GM18951 (cell line): ENCODE results near the gene MFNG.

Experiments used
- POLR2A ChIP-seq: IDR thresholded peaks from 4 replicates; pipeline ENCODE4 v1.6.1; 2011; ENCODE audit warnings: mild to moderate bottlenecking; ENCODE audit not compliant: insufficient read length, insufficient read depth; ENCODE audit errors: extremely low read depth
- in situ Hi-C: fragments of 300-500 bp; cut with MboI; formaldehyde crosslinking; loops from one replicate; pipeline ENCODE4 v1.12.0; 2022; ENCODE audit warnings: low sequenced_read_pairs, mixed read lengths, inconsistent platforms; ENCODE audit not compliant: unreplicated experiment

The MFNG gene

GRCh38 chr22:37507731-37508130 lies 21.5 kb upstream of the MFNG start:
- TF ChIP-seq POLR2A = no peak
- in situ Hi-C loops = no loop called here

GRCh38 chr22:37505989-37506388 lies 19.8 kb upstream of the MFNG start:
- TF ChIP-seq POLR2A = no peak
- in situ Hi-C loops = no loop called here

- in situ Hi-C loops = no loop called here
- TF ChIP-seq POLR2A = no peak
These were observed 19.4 kb upstream of the MFNG start for GRCh38 chr22:37505565-37505964.

GRCh38 chr22:37504964-37505363 lies 18.8 kb upstream of the MFNG start:
- no peak for TF ChIP-seq POLR2A
- in situ Hi-C loops = no loop called here

- TF ChIP-seq POLR2A = no peak
- in situ Hi-C loops = no loop called here
These were observed 17.7 kb upstream of the MFNG start for GRCh38 chr22:37503850-37504249.

- in situ Hi-C loops = no loop called here
- no peak for TF ChIP-seq POLR2A
These were observed 17.0 kb upstream of the MFNG start for GRCh38 chr22:37503183-37503683.

- TF ChIP-seq POLR2A = no peak
- in situ Hi-C loops = no loop called here
These were observed 16.4 kb upstream of the MFNG start for GRCh38 chr22:37502342-37503182.

GRCh38 chr22:37501610-37502341 lies 15.6 kb upstream of the MFNG start:
- in situ Hi-C loops = no loop called here
- no peak for TF ChIP-seq POLR2A

GRCh38 chr22:37500745-37501609 lies 14.8 kb upstream of the MFNG start:
- no peak for TF ChIP-seq POLR2A
- in situ Hi-C loops = no loop called here

GRCh38 chr22:37499789-37500540 lies 13.8 kb upstream of the MFNG start:
- in situ Hi-C loops = no loop called here

GRCh38 chr22:37499027-37499707 lies 13.0 kb upstream of the MFNG start:
- in situ Hi-C loops = no loop called here
- TF ChIP-seq POLR2A = no peak

More at GRCh38 chr22:37499789-37500540, 13.8 kb upstream of the MFNG start:
- TF ChIP-seq POLR2A = no peak
